WTC11 (cell line): Measurements from ENCODE around the gene TJAP1. TPM values are rescaled to one million over a fixed set of nuclear protein-coding genes. Genes with fewer than 3 reads are reported as not detected.

Experiments
- ATAC-seq: fragments of 200-7000 bp; cut with Tn5 transposase; 2 replicates; pipeline ENCODE4 v1.10.0; 2021; ENCODE audit warnings: mild to moderate bottlenecking, moderate library complexity
- CTCF ChIA-PET: fragments of 300-600 bp; sonication (Branson Sonifier 250); formaldehyde crosslinking; loops from one replicate; lab custom pipeline; 2021; ENCODE audit warnings: antibody characterized with exemption; lab: Charles Lee
- POLR2A ChIA-PET: fragments of 350-600 bp; sonication (Branson Sonifier 250); formaldehyde crosslinking; loops from one replicate; lab custom pipeline; 2021; ENCODE audit warnings: antibody characterized with exemption; lab: Charles Lee
- DNase-seq: peaks from one replicate; pipeline ENCODE4 v3.0.0; 2021; ENCODE audit warnings: low spot score
- H3K27ac Mint-ChIP-seq: 2 replicates; pipeline ENCODE4 v1.8.0; 2021; ENCODE audit warnings: mixed read lengths
- H3K27me3 Mint-ChIP-seq: 2 replicates; pipeline ENCODE4 v1.8.0; 2021; ENCODE audit warnings: low read depth, mild to moderate bottlenecking, moderate library complexity, mixed read lengths
- H3K36me3 Mint-ChIP-seq: 2 replicates; pipeline ENCODE4 v1.8.0; 2021; ENCODE audit warnings: mixed read lengths
- H3K4me1 Mint-ChIP-seq: 2 replicates; pipeline ENCODE4 v1.8.0; 2022; ENCODE audit warnings: mixed read lengths
- H3K4me3 Mint-ChIP-seq: 2 replicates; pipeline ENCODE4 v1.8.0; 2021; ENCODE audit warnings: mild to moderate bottlenecking, moderate library complexity, mixed read lengths
- H3K9me3 Mint-ChIP-seq: 2 replicates; pipeline ENCODE4 v1.8.0; 2021; ENCODE audit warnings: mixed read lengths
- CBFB ChIP-seq: sonication (generic); formaldehyde crosslinking; IDR thresholded peaks from 2 replicates; pipeline ENCODE4 v1.8.1; 2022; ENCODE audit warnings: mild to moderate bottlenecking, low read depth, missing genetic modification reagents
- EMX1 ChIP-seq: fragments of 250-450 bp; sonication (Bioruptor Pico); IDR thresholded peaks from 2 replicates; pipeline ENCODE4 v1.8.0; 2021; ENCODE audit warnings: mild to moderate bottlenecking
- ESRRA ChIP-seq: sonication (generic); formaldehyde crosslinking; IDR thresholded peaks from 2 replicates; pipeline ENCODE4 v1.8.1; 2022; ENCODE audit warnings: mild to moderate bottlenecking, missing genetic modification reagents, borderline replicate concordance
- FOXP1 ChIP-seq: sonication (generic); formaldehyde crosslinking; IDR thresholded peaks from 2 replicates; pipeline ENCODE4 v1.8.0; 2022; ENCODE audit warnings: missing genetic modification reagents, mild to moderate bottlenecking, moderate library complexity, borderline replicate concordance
- GABPB1 ChIP-seq: sonication (generic); formaldehyde crosslinking; IDR thresholded peaks from 2 replicates; pipeline ENCODE4 v1.8.1; 2023; ENCODE audit warnings: mild to moderate bottlenecking, missing genetic modification reagents
- HMGA2 ChIP-seq: fragments of 250-450 bp; sonication (Bioruptor Pico); IDR thresholded peaks from 2 replicates; pipeline ENCODE4 v1.4.0; 2021; ENCODE audit warnings: mild to moderate bottlenecking, moderate library complexity
- KAT7 ChIP-seq: sonication (generic); formaldehyde crosslinking; IDR thresholded peaks from 2 replicates; pipeline ENCODE4 v1.8.1; 2023; ENCODE audit warnings: missing genetic modification reagents, mild to moderate bottlenecking, borderline replicate concordance
- NFATC4 ChIP-seq: fragments of 250-450 bp; sonication (Bioruptor Pico); IDR thresholded peaks from 2 replicates; pipeline ENCODE4 v1.9.0; 2021; ENCODE audit warnings: mild to moderate bottlenecking
- NFE2L1 ChIP-seq: sonication (generic); formaldehyde crosslinking; IDR thresholded peaks from 2 replicates; pipeline ENCODE4 v1.8.1; 2023; ENCODE audit warnings: missing genetic modification reagents
- NFYB ChIP-seq: sonication (generic); formaldehyde crosslinking; conservative IDR thresholded peaks from 2 replicates; pipeline ENCODE4 v1.8.0; 2022; ENCODE audit warnings: low read depth, missing genetic modification reagents
- PRRX2 ChIP-seq: fragments of 250-450 bp; sonication (Bioruptor Pico); IDR thresholded peaks from 2 replicates; pipeline ENCODE4 v1.8.0; 2021; ENCODE audit warnings: mild to moderate bottlenecking
- TEAD1 ChIP-seq: sonication (generic); formaldehyde crosslinking; IDR thresholded peaks from 2 replicates; pipeline ENCODE4 v1.8.0; 2022; ENCODE audit warnings: mild to moderate bottlenecking, missing genetic modification reagents
- ZNF138 ChIP-seq: sonication (generic); formaldehyde crosslinking; conservative IDR thresholded peaks from 2 replicates; pipeline ENCODE4 v1.8.1; 2022; ENCODE audit warnings: mild to moderate bottlenecking, moderate library complexity, missing genetic modification reagents
- ZNF232 ChIP-seq: sonication (generic); formaldehyde crosslinking; IDR thresholded peaks from 2 replicates; pipeline ENCODE4 v1.8.0; 2022; ENCODE audit warnings: mild to moderate bottlenecking, missing genetic modification reagents
- ZNF396 ChIP-seq: fragments of 250-450 bp; sonication (Bioruptor Pico); IDR thresholded peaks from 2 replicates; pipeline ENCODE4 v1.8.0; 2021; ENCODE audit warnings: mild to moderate bottlenecking, moderate library complexity, borderline replicate concordance
- total RNA-seq: library from RNA; stranded (reverse); gene quantifications from 3 replicates; pipeline ENCODE4 v1.2.3, GENCODE V29; 2021
- TF ChIP-seq, protein P1 (sequence below): sonication (generic); formaldehyde crosslinking; IDR thresholded peaks from 2 replicates; pipeline ENCODE4 v1.8.0; 2023; ENCODE audit warnings: missing genetic modification reagents, mild to moderate bottlenecking, borderline replicate concordance
- TF ChIP-seq, protein P2 (sequence below): sonication (generic); formaldehyde crosslinking; IDR thresholded peaks from 2 replicates; pipeline ENCODE4 v1.8.1; 2023; ENCODE audit warnings: mild to moderate bottlenecking, missing genetic modification reagents, moderate library complexity
- TF ChIP-seq, protein P3 (sequence below): fragments of 250-450 bp; sonication (Bioruptor Pico); IDR thresholded peaks from 2 replicates; pipeline ENCODE4 v2.1.2; 2022; ENCODE audit warnings: mild to moderate bottlenecking, moderate library complexity
- TF ChIP-seq, protein P4 (sequence below): sonication (generic); formaldehyde crosslinking; IDR thresholded peaks from 2 replicates; pipeline ENCODE4 v1.8.1; 2022; ENCODE audit warnings: missing genetic modification reagents, borderline replicate concordance
- TF ChIP-seq, protein P5 (sequence below): fragments of 250-450 bp; sonication (Bioruptor Pico); conservative IDR thresholded peaks from 2 replicates; pipeline ENCODE4 v1.9.0; 2021; ENCODE audit warnings: mild to moderate bottlenecking
- TF ChIP-seq, protein P6 (sequence below): sonication (generic); formaldehyde crosslinking; IDR thresholded peaks from 2 replicates; pipeline ENCODE4 v1.8.1; 2022; ENCODE audit warnings: mild to moderate bottlenecking, moderate library complexity, missing genetic modification reagents
- TF ChIP-seq, protein P7 (sequence below): fragments of 250-450 bp; sonication (Bioruptor Pico); IDR thresholded peaks from 2 replicates; pipeline ENCODE4 v1.8.0; 2021; ENCODE audit warnings: mild to moderate bottlenecking
- TF ChIP-seq, protein P8 (sequence below): sonication (generic); formaldehyde crosslinking; IDR thresholded peaks from 2 replicates; pipeline ENCODE4 v1.8.0; 2022; ENCODE audit warnings: mild to moderate bottlenecking, missing genetic modification reagents

TJAP1 gene
- total RNA-seq, 1 experiment from 2014 or later, result 40.4 TPM

DNA sequence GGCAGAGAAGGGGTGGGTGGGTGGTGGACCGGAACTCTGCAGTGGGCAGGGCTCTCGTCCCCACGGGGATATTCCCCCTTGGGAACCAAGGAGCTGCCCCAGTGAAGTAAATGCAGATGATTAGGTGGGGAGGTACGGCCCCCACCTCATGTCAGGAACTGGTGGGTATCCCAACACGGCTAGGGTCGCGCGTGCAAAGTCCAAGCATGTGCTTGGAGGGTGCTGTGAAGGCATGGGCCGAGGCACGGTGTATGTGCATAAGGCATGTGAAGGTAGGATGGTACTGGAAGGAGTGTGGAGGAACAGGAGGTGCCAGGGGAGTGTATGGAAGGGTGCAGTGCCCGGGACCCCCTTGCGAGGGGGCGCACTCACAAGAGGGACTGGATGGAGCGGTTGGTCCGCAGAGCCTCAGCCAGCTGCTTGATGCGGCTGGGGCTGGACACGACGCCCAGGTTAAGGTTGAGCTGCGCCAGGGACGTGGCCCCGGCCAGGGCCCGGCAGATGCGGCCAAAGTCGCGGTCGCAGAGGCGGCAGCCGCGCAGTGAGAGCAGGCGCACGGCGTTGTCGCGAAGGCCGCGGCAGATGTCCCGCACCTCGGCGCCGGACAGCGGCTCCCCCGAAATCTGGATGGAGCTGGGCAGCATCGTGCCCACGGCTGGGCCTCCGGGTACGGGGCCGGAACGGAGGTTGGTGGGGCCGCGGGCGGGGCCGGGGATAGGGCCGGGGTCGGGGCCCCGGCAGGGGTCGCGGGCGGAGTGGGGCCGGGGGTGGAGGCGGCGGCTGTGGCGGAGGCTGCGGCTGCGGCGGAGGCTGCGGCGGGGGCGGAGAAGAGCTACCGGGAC, 32.0 kb downstream of the TJAP1 start:
- Mint-ChIP-seq H3K27ac (no peak overlapping the region), H3K4me3 (peak overlapping the region; percentile 88), H3K4me1 (peaks cover 25% of the 10 kb centered on the region), H3K9me3 (no peaks in the 10 kb centered on the region), H3K27me3 (peaks cover 28% of the 10 kb centered on the region), H3K36me3 (peaks cover 31% of the 10 kb centered on the region)
- DNase-seq (peak; percentile 40), ATAC-seq (peak; percentile 3)
- ChIA-PET POLR2A (interaction anchor here (1.1 to 1.4 kb wide), 3 partner anchors 17 to 581 kb away, joined by 3 to 4 read pairs (median 3); partner anchors contain the start of genes CNPY3 and CUL9), CTCF (interaction anchor here (0.5 to 3.1 kb wide), 16 partner anchors 8 to 362 kb away, joined by 3 to 31 read pairs (median 4); partner anchors contain the start of genes DNPH1, TJAP1 and ZNF318)
- TF ChIP-seq, protein P1, sequence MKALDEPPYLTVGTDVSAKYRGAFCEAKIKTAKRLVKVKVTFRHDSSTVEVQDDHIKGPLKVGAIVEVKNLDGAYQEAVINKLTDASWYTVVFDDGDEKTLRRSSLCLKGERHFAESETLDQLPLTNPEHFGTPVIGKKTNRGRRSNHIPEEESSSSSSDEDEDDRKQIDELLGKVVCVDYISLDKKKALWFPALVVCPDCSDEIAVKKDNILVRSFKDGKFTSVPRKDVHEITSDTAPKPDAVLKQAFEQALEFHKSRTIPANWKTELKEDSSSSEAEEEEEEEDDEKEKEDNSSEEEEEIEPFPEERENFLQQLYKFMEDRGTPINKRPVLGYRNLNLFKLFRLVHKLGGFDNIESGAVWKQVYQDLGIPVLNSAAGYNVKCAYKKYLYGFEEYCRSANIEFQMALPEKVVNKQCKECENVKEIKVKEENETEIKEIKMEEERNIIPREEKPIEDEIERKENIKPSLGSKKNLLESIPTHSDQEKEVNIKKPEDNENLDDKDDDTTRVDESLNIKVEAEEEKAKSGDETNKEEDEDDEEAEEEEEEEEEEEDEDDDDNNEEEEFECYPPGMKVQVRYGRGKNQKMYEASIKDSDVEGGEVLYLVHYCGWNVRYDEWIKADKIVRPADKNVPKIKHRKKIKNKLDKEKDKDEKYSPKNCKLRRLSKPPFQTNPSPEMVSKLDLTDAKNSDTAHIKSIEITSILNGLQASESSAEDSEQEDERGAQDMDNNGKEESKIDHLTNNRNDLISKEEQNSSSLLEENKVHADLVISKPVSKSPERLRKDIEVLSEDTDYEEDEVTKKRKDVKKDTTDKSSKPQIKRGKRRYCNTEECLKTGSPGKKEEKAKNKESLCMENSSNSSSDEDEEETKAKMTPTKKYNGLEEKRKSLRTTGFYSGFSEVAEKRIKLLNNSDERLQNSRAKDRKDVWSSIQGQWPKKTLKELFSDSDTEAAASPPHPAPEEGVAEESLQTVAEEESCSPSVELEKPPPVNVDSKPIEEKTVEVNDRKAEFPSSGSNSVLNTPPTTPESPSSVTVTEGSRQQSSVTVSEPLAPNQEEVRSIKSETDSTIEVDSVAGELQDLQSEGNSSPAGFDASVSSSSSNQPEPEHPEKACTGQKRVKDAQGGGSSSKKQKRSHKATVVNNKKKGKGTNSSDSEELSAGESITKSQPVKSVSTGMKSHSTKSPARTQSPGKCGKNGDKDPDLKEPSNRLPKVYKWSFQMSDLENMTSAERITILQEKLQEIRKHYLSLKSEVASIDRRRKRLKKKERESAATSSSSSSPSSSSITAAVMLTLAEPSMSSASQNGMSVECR (CRISPR knock-in tag), result no peak
- TF ChIP-seq EMX1 (CRISPR knock-in tag) (no peak), TEAD1 (no peak), ZNF138 (no peak), GABPB1 (CRISPR knock-in tag) (no peak), NFE2L1 (CRISPR knock-in tag) (peak; percentile 61; the same call in 1 of the 2 replicates), ZNF396 (no peak), ZNF232 (CRISPR knock-in tag) (no peak), HMGA2 (CRISPR knock-in tag) (no peak), KAT7 (0 out of 2 replicates have a peak, but pooled peaks have one; percentile 52), CBFB (CRISPR knock-in tag) (no peak), FOXP1 (CRISPR knock-in tag) (no peak), ESRRA (CRISPR knock-in tag) (no peak), NFATC4 (CRISPR knock-in tag) (no peak), NFYB (CRISPR knock-in tag) (no peak), PRRX2 (CRISPR knock-in tag) (no peak)
- TF ChIP-seq, protein P2, sequence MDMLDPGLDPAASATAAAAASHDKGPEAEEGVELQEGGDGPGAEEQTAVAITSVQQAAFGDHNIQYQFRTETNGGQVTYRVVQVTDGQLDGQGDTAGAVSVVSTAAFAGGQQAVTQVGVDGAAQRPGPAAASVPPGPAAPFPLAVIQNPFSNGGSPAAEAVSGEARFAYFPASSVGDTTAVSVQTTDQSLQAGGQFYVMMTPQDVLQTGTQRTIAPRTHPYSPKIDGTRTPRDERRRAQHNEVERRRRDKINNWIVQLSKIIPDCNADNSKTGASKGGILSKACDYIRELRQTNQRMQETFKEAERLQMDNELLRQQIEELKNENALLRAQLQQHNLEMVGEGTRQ (CRISPR knock-in tag), result no peak
- TF ChIP-seq, protein P3, sequence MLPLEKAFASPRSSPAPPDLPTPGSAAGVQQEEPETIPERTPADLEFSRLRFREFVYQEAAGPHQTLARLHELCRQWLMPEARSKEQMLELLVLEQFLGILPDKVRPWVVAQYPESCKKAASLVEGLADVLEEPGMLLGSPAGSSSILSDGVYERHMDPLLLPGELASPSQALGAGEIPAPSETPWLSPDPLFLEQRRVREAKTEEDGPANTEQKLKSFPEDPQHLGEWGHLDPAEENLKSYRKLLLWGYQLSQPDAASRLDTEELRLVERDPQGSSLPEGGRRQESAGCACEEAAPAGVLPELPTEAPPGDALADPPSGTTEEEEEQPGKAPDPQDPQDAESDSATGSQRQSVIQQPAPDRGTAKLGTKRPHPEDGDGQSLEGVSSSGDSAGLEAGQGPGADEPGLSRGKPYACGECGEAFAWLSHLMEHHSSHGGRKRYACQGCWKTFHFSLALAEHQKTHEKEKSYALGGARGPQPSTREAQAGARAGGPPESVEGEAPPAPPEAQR (CRISPR knock-in tag), result no peak
- TF ChIP-seq, protein P4, sequence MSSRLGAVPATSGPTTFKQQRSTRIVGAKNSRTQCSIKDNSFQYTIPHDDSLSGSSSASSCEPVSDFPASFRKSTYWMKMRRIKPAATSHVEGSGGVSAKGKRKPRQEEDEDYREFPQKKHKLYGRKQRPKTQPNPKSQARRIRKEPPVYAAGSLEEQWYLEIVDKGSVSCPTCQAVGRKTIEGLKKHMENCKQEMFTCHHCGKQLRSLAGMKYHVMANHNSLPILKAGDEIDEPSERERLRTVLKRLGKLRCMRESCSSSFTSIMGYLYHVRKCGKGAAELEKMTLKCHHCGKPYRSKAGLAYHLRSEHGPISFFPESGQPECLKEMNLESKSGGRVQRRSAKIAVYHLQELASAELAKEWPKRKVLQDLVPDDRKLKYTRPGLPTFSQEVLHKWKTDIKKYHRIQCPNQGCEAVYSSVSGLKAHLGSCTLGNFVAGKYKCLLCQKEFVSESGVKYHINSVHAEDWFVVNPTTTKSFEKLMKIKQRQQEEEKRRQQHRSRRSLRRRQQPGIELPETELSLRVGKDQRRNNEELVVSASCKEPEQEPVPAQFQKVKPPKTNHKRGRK, result no peak
- TF ChIP-seq, protein P5, sequence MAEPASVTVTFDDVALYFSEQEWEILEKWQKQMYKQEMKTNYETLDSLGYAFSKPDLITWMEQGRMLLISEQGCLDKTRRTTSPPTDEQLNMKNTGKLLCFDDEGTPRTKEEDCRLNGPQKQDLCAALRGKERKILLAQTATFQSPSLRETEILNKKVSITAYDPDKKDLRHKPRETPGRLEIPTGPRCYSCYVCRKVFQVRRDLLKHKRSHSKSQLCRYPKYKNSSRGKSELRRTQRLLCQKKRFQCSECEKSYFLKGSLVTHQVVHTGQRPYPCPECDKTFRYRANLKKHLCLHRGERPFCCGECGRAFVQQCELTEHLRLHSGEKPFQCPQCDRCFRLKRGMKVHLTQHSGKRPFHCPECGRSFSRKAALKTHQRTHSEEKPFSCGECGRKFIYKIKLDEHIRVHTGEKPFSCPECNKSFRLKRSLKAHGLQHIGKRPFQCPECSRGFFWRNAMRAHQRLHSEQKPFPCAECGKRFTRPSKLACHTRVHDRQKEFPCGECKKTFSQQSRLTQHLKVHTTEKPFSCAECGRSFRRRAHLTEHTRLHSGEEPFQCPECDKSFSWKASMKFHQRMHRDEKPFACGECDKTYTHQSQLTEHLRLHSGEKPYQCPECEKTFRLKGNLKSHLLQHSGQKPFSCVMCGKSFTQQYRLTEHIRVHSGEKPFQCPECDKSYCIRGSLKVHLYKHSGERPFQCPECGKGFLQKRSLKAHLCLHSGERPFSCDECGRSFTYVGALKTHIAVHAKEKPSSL (CRISPR knock-in tag), result no peak
- TF ChIP-seq, protein P6, sequence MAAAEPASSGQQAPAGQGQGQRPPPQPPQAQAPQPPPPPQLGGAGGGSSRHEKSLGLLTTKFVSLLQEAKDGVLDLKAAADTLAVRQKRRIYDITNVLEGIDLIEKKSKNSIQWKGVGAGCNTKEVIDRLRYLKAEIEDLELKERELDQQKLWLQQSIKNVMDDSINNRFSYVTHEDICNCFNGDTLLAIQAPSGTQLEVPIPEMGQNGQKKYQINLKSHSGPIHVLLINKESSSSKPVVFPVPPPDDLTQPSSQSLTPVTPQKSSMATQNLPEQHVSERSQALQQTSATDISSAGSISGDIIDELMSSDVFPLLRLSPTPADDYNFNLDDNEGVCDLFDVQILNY (CRISPR knock-in tag), result no peak
- TF ChIP-seq, protein P7, sequence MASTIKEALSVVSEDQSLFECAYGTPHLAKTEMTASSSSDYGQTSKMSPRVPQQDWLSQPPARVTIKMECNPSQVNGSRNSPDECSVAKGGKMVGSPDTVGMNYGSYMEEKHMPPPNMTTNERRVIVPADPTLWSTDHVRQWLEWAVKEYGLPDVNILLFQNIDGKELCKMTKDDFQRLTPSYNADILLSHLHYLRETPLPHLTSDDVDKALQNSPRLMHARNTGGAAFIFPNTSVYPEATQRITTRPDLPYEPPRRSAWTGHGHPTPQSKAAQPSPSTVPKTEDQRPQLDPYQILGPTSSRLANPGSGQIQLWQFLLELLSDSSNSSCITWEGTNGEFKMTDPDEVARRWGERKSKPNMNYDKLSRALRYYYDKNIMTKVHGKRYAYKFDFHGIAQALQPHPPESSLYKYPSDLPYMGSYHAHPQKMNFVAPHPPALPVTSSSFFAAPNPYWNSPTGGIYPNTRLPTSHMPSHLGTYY, result no peak
- TF ChIP-seq, protein P8, sequence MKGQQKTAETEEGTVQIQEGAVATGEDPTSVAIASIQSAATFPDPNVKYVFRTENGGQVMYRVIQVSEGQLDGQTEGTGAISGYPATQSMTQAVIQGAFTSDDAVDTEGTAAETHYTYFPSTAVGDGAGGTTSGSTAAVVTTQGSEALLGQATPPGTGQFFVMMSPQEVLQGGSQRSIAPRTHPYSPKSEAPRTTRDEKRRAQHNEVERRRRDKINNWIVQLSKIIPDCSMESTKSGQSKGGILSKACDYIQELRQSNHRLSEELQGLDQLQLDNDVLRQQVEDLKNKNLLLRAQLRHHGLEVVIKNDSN, result 0 out of 2 replicates have a peak, but pooled peaks have one; percentile 20
